ENCODE results near the gene GAGE12D.
"Not testable (repeated sequence)": the region's sequence is repeated elsewhere in the genome, so short reads cannot be mapped to it uniquely, and the experiment has no call there.

GAGE12D gene

DNA sequence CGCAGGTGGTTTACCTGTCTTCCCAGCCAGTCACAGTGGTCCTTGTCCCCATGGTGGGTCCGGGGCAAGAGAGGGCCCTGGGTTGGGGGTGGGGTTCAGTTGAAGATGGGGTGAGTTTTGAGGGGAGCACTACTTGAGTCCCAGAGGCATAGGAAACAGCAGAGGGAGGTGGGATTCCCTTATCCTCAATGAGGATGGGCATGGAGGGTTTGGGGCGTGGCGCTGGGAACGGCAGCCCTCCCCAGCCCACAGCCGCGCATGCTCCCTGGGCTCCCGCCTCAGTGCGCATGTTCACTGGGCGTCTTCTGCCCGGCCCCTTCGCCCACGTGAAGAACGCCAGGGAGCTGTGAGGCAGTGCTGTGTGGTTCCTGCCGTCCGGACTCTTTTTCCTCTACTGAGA lies at the start of gene GAGE12D:
Gene GAGE12D, plus strand, starts transcription at position 301 of the 400 bp plus-strand sequence. CDS start 1,155 bp downstream, outside the sequence.
- DNase-seq (ENCODE audit: low read depth): not testable (repeated sequence)

- DNase-seq (ENCODE audit: low read depth): not testable (repeated sequence)
Measured at GRCh38 chrX:49531877-49532276, 9.7 kb upstream of the GAGE12D start, which contains the start of gene GAGE12C. Gene GAGE12C, plus strand, starts transcription at chrX:49532177. Its CDS starts 1,155 bp downstream, at chrX:49533332.

DNA sequence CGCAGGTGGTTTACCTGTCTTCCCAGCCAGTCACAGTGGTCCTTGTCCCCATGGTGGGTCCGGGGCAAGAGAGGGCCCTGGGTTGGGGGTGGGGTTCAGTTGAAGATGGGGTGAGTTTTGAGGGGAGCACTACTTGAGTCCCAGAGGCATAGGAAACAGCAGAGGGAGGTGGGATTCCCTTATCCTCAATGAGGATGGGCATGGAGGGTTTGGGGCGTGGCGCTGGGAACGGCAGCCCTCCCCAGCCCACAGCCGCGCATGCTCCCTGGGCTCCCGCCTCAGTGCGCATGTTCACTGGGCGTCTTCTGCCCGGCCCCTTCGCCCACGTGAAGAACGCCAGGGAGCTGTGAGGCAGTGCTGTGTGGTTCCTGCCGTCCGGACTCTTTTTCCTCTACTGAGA lies 9.5 kb downstream of the GAGE12D start, which contains the start of gene GAGE12E:
Gene GAGE12E, plus strand, starts transcription at position 301 of the 400 bp plus-strand sequence. CDS start 1,155 bp downstream, outside the sequence.
- not testable (repeated sequence) for DNase-seq (ENCODE audit: low read depth)

DNA sequence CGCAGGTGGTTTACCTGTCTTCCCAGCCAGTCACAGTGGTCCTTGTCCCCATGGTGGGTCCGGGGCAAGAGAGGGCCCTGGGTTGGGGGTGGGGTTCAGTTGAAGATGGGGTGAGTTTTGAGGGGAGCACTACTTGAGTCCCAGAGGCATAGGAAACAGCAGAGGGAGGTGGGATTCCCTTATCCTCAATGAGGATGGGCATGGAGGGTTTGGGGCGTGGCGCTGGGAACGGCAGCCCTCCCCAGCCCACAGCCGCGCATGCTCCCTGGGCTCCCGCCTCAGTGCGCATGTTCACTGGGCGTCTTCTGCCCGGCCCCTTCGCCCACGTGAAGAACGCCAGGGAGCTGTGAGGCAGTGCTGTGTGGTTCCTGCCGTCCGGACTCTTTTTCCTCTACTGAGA lies 19.0 kb downstream of the GAGE12D start, which contains the start of gene GAGE12F:
Gene GAGE12F, plus strand, starts transcription at position 301 of the 400 bp plus-strand sequence. CDS start 1,155 bp downstream, outside the sequence.
- DNase-seq (ENCODE audit: low read depth): not testable (repeated sequence)

DNA sequence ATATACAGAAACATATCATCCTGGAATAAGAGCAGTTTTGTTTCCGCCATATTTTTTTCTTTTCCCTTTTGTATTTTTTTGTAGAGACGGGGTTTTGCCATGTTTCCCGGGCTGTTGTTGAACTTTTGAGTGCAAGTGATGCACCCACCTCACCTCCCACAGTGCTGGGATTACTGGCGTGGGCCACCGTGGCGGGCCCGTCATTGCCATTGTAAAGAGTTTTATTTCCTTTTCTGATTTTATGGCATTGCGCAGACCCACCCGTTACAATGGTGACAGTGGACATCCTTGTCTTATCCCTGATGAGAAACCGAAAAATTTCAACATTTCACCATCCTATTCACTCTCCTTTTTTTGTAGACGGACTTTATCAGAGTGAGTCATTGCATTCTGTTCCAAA lies 27.2 kb downstream of the GAGE12D start:
- not testable (repeated sequence) for DNase-seq (ENCODE audit: low read depth)

- DNase-seq (ENCODE audit: low read depth): not testable (repeated sequence)
Measured at GRCh38 chrX:49569152-49569551, 27.6 kb downstream of the GAGE12D start.

GRCh38 chrX:49570100-49570499 lies 28.6 kb downstream of the GAGE12D start, which contains the start of gene GAGE12G:
Gene GAGE12G, plus strand, starts transcription at chrX:49570400. Its CDS starts 1,155 bp downstream, at chrX:49571555.
- not testable (repeated sequence) for DNase-seq (ENCODE audit: low read depth)

DNA sequence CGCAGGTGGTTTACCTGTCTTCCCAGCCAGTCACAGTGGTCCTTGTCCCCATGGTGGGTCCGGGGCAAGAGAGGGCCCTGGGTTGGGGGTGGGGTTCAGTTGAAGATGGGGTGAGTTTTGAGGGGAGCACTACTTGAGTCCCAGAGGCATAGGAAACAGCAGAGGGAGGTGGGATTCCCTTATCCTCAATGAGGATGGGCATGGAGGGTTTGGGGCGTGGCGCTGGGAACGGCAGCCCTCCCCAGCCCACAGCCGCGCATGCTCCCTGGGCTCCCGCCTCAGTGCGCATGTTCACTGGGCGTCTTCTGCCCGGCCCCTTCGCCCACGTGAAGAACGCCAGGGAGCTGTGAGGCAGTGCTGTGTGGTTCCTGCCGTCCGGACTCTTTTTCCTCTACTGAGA lies 38.1 kb downstream of the GAGE12D start, which contains the start of gene GAGE12H:
Gene GAGE12H, plus strand, starts transcription at position 301 of the 400 bp plus-strand sequence. CDS start 1,155 bp downstream, outside the sequence.
- DNase-seq (ENCODE audit: low read depth): not testable (repeated sequence)

DNA sequence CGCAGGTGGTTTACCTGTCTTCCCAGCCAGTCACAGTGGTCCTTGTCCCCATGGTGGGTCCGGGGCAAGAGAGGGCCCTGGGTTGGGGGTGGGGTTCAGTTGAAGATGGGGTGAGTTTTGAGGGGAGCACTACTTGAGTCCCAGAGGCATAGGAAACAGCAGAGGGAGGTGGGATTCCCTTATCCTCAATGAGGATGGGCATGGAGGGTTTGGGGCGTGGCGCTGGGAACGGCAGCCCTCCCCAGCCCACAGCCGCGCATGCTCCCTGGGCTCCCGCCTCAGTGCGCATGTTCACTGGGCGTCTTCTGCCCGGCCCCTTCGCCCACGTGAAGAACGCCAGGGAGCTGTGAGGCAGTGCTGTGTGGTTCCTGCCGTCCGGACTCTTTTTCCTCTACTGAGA lies 47.7 kb downstream of the GAGE12D start, which contains the start of gene GAGE2A:
Gene GAGE2A, plus strand, starts transcription at position 301 of the 400 bp plus-strand sequence. CDS start 1,155 bp downstream, outside the sequence.
- DNase-seq (ENCODE audit: low read depth): not testable (repeated sequence)

DNA sequence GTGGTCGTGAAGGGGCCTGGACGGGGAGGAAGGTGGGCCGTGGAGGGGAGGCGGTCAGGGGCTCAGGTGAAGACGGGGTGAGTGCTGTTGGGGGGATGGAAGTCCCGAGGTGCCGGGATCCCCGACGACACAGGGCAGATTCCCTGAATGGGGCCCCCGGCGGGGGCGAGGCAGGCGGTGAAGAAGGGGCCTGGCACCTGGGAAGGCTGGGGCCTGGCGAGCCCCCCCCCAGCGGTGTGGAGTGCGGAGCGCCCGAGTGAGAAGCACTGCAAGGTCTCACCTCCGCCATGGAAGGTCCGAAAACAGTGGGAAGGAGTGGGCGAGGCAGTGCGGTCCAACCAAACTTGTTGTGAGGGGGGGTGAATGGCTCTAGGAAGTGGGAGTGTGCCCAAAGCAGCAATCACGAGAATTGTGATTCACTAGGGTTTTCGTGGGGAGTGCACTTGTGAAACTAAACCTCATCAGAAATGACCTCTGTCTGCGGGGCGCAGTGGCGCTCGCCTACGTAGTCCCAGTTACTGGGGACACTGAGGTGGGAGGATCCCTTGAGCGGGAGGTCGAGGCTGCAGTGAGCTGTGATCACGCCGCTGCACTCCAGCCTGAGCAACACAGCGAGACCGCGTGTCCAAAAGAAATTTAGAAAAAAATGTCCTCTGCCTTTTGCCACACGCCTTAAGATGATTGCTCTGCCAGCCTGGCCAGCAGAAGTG lies 48.4 kb downstream of the GAGE12D start:
- DNase-seq (ENCODE audit: low read depth): not testable (repeated sequence)

GRCh38 chrX:49590488-49590887 lies 49.0 kb downstream of the GAGE12D start:
- DNase-seq (ENCODE audit: low read depth): not testable (repeated sequence)

Measured in stimulated activated CD8-positive, alpha-beta memory T cell treated with anti-CD3 and anti-CD28 coated beads, Interleukin-4, amount 100 ng/mL, for 24 hours (primary cell).